Measurements from ENCODE around the gene TMEM14B. TPM values are rescaled to one million over a fixed set of nuclear protein-coding genes. Genes with fewer than 3 reads are reported as not detected.

The TMEM14B gene
- total RNA-seq, 1 experiment from 2014 or later: 168 TPM

GRCh38 chr6:10742251-10742650 is 5.4 kb upstream of the TMEM14B start:
- intact Hi-C loops (cut with micrococcal nuclease; ENCODE audit: unreplicated experiment): no loop called here
- H3K27me3 ChIP-seq (ENCODE audit: insufficient read depth, low read depth): no peaks in the 10 kb centered on the region
- CTCF ChIA-PET: no interaction called here
- H3K9me3 ChIP-seq (ENCODE audit: insufficient read depth, low read depth): no peaks in the 10 kb centered on the region
- no TSS peak for BruUV-seq (replicated peaks)
- DNase-seq: no peak
- no peak overlapping the region for H3K4me2 ChIP-seq
- H3K4me1 ChIP-seq (replicated peaks; ENCODE audit: insufficient read depth): 0 out of 2 replicates have a peak, but pooled peaks cover 4% of the 10 kb centered on the region
- H3K79me2 ChIP-seq (ENCODE audit: low read depth): no peaks in the 10 kb centered on the region
- TF ChIP-seq EZH2 (IDR thresholded peaks at IDR 0.05; ENCODE audit: low read depth): no peak
- TF ChIP-seq CTCF (conservative IDR thresholded peaks at IDR 0.05): no peak
- H3K9me2 ChIP-seq (ENCODE audit: insufficient read depth): no peaks in the 10 kb centered on the region
- H3F3A ChIP-seq (ENCODE audit: insufficient read depth, low read depth): no peaks in the 10 kb centered on the region; the same call in 1 of the 2 replicates
- no peak overlapping the region for H2AFZ ChIP-seq
- H4K20me1 ChIP-seq (ENCODE audit: insufficient read depth): no peaks in the 10 kb centered on the region
- H3K36me3 ChIP-seq (ENCODE audit: low read depth): no peaks in the 10 kb centered on the region
- no peak overlapping the region for H3K4me3 ChIP-seq
- POLR2A ChIA-PET (ENCODE audit: unreplicated experiment): no interaction called here
- no peak overlapping the region for H3K27ac ChIP-seq

GRCh38 chr6:10743515-10743914 is 4.1 kb upstream of the TMEM14B start:
- no peaks in the 10 kb centered on the region for H3F3A ChIP-seq (ENCODE audit: insufficient read depth, low read depth)
- H3K27ac ChIP-seq: no peak overlapping the region
- no peaks in the 10 kb centered on the region for H4K20me1 ChIP-seq (ENCODE audit: insufficient read depth)
- H3K79me2 ChIP-seq (ENCODE audit: low read depth): peaks cover 9% of the 10 kb centered on the region
- TF ChIP-seq CTCF (conservative IDR thresholded peaks at IDR 0.05): no peak
- no peak for TF ChIP-seq EZH2 (IDR thresholded peaks at IDR 0.05; ENCODE audit: low read depth)
- no peaks in the 10 kb centered on the region for H3K36me3 ChIP-seq (ENCODE audit: low read depth)
- no peak overlapping the region for H2AFZ ChIP-seq
- peaks cover 6% of the 10 kb centered on the region; the same call in 1 of the 2 replicates for H3K4me1 ChIP-seq (replicated peaks; ENCODE audit: insufficient read depth)
- H3K4me2 ChIP-seq: no peak overlapping the region
- no peak overlapping the region for H3K4me3 ChIP-seq
- ChIA-PET CTCF (no interaction called here), POLR2A (ENCODE audit: unreplicated experiment) (interaction anchor here (0.5 to 0.7 kb wide), 2 partner anchors 13 to 22 kb away, joined by 3 read pairs; no protein-coding TSS in a partner anchor)
- H3K27me3 ChIP-seq (ENCODE audit: insufficient read depth, low read depth): no peaks in the 10 kb centered on the region
- H3K9me3 ChIP-seq (ENCODE audit: insufficient read depth, low read depth): no peaks in the 10 kb centered on the region
- intact Hi-C loops (cut with micrococcal nuclease; ENCODE audit: unreplicated experiment): no loop called here
- no peak for DNase-seq
- no TSS peak for BruUV-seq (replicated peaks)
- H3K9me2 ChIP-seq (ENCODE audit: insufficient read depth): no peaks in the 10 kb centered on the region

- H3K79me2 ChIP-seq (ENCODE audit: low read depth): peaks cover 25% of the 10 kb centered on the region
- no peak overlapping the region for H2AFZ ChIP-seq
- H3K27me3 ChIP-seq (ENCODE audit: insufficient read depth, low read depth): no peaks in the 10 kb centered on the region
- ChIA-PET CTCF (no interaction called here), POLR2A (ENCODE audit: unreplicated experiment) (no interaction called here)
- H4K20me1 ChIP-seq (ENCODE audit: insufficient read depth): no peaks in the 10 kb centered on the region
- intact Hi-C loops (cut with micrococcal nuclease; ENCODE audit: unreplicated experiment): no loop called here
- H3F3A ChIP-seq (ENCODE audit: insufficient read depth, low read depth): no peaks in the 10 kb centered on the region
- no peak overlapping the region for H3K27ac ChIP-seq
- H3K9me2 ChIP-seq (ENCODE audit: insufficient read depth): no peaks in the 10 kb centered on the region
- no peak for DNase-seq
- H3K4me2 ChIP-seq: no peak overlapping the region
- no peaks in the 10 kb centered on the region for H3K36me3 ChIP-seq (ENCODE audit: low read depth)
- H3K4me1 ChIP-seq (replicated peaks; ENCODE audit: insufficient read depth): peaks cover 13% of the 10 kb centered on the region; the same call in 1 of the 2 replicates
- H3K4me3 ChIP-seq: no peak overlapping the region
- BruUV-seq (replicated peaks): no TSS peak
- H3K9me3 ChIP-seq (ENCODE audit: insufficient read depth, low read depth): no peaks in the 10 kb centered on the region
- TF ChIP-seq EZH2 (IDR thresholded peaks at IDR 0.05; ENCODE audit: low read depth) (no peak), CTCF (conservative IDR thresholded peaks at IDR 0.05) (no peak)
These were observed 2.5 kb upstream of the TMEM14B start for GRCh38 chr6:10745116-10745515.

Measured in PC-9 (cell line).